ENCODE results near the gene TNNC2. TPM values are rescaled to one million over a fixed set of nuclear protein-coding genes. Genes with fewer than 3 reads are reported as not detected.

TNNC2 gene
- total RNA-seq, 1 experiment from 2014 or later, result not detected

GRCh38 chr20:45828589-45828988, 1.5 kb upstream of the TNNC2 start:
- no TSS peak for BruUV-seq (replicated peaks)
- Histone ChIP-seq H3K36me3 (ENCODE audit: insufficient read depth, low read length, poor library complexity, severe bottlenecking) (no peaks in the 10 kb centered on the region), H3K27me3 (replicated peaks; ENCODE audit: insufficient read depth, low read depth, low read length, poor library complexity) (no peaks in the 10 kb centered on the region), H3K9me3 (ENCODE audit: low read depth, low read length, poor library complexity, severe bottlenecking) (no peaks in the 10 kb centered on the region), H3K4me3 (ENCODE audit: low read depth, low read length, poor library complexity, severe bottlenecking) (no peak overlapping the region), H3K27ac (ENCODE audit: low read depth, low read length, poor library complexity, severe bottlenecking) (no peak overlapping the region), H3K4me1 (ENCODE audit: insufficient read depth, low read length, poor library complexity, severe bottlenecking) (peaks cover 8% of the 10 kb centered on the region)
- CTCF ChIA-PET, result no interaction called here
- TF ChIP-seq EZH2 (IDR thresholded peaks at IDR 0.05; ENCODE audit: borderline replicate concordance, low read depth, low read length, poor library complexity, severe bottlenecking) (no peak), CTCF (conservative IDR thresholded peaks at IDR 0.05; ENCODE audit: low read depth, low read length) (no peak)
- POLR2A ChIA-PET (ENCODE audit: low non-redundant PET), result no interaction called here
- no peak for DNase-seq (ENCODE audit: low spot score)
- intact Hi-C loops (cut with micrococcal nuclease; ENCODE audit: unreplicated experiment), result no loop called here

- TF ChIP-seq EZH2 (IDR thresholded peaks at IDR 0.05; ENCODE audit: borderline replicate concordance, low read depth, low read length, poor library complexity, severe bottlenecking), result no peak
- TF ChIP-seq CTCF (conservative IDR thresholded peaks at IDR 0.05; ENCODE audit: low read depth, low read length), result no peak
- Histone ChIP-seq H3K9me3 (ENCODE audit: low read depth, low read length, poor library complexity, severe bottlenecking) (no peaks in the 10 kb centered on the region), H3K36me3 (ENCODE audit: insufficient read depth, low read length, poor library complexity, severe bottlenecking) (no peaks in the 10 kb centered on the region), H3K27ac (ENCODE audit: low read depth, low read length, poor library complexity, severe bottlenecking) (no peak overlapping the region), H3K4me3 (ENCODE audit: low read depth, low read length, poor library complexity, severe bottlenecking) (no peak overlapping the region), H3K4me1 (ENCODE audit: insufficient read depth, low read length, poor library complexity, severe bottlenecking) (peaks cover under 1% of the 10 kb centered on the region), H3K27me3 (replicated peaks; ENCODE audit: insufficient read depth, low read depth, low read length, poor library complexity) (no peaks in the 10 kb centered on the region)
- intact Hi-C loops (cut with micrococcal nuclease; ENCODE audit: unreplicated experiment), result no loop called here
- ChIA-PET CTCF (no interaction called here), POLR2A (ENCODE audit: low non-redundant PET) (no interaction called here)
- BruUV-seq (replicated peaks), result no TSS peak
- no peak for DNase-seq (ENCODE audit: low spot score)
Observed at GRCh38 chr20:45827712-45828111, 600 bp upstream of the TNNC2 start.

GRCh38 chr20:45826381-45827019, 612 bp downstream of the TNNC2 start:
- intact Hi-C loops (cut with micrococcal nuclease; ENCODE audit: unreplicated experiment), result no loop called here
- H3K4me1 ChIP-seq (ENCODE audit: insufficient read depth, low read length, poor library complexity, severe bottlenecking), result no peaks in the 10 kb centered on the region
- no peak overlapping the region for H3K27ac ChIP-seq (ENCODE audit: low read depth, low read length, poor library complexity, severe bottlenecking)
- no peak overlapping the region for H3K4me3 ChIP-seq (ENCODE audit: low read depth, low read length, poor library complexity, severe bottlenecking)
- H3K27me3 ChIP-seq (replicated peaks; ENCODE audit: insufficient read depth, low read depth, low read length, poor library complexity), result no peaks in the 10 kb centered on the region
- POLR2A ChIA-PET (ENCODE audit: low non-redundant PET), result no interaction called here
- DNase-seq (ENCODE audit: low spot score), result no peak
- CTCF ChIA-PET, result no interaction called here
- no peaks in the 10 kb centered on the region for H3K9me3 ChIP-seq (ENCODE audit: low read depth, low read length, poor library complexity, severe bottlenecking)
- no peaks in the 10 kb centered on the region for H3K36me3 ChIP-seq (ENCODE audit: insufficient read depth, low read length, poor library complexity, severe bottlenecking)
- no TSS peak for BruUV-seq (replicated peaks)
- TF ChIP-seq EZH2 (IDR thresholded peaks at IDR 0.05; ENCODE audit: borderline replicate concordance, low read depth, low read length, poor library complexity, severe bottlenecking), result no peak
- no peak for TF ChIP-seq CTCF (conservative IDR thresholded peaks at IDR 0.05; ENCODE audit: low read depth, low read length)

Data from A673 (cell line).